Hepatocyte (in vitro differentiated cells): Measurements from ENCODE around the gene PEMT. TPM values are rescaled to one million over a fixed set of nuclear protein-coding genes. Genes with fewer than 3 reads are reported as not detected.

Experiments used
- DNase-seq: peaks from one replicate; pipeline ENCODE4 v3.0.0-alpha.2; 2016; ENCODE audit warnings: low spot score
- H2AFZ ChIP-seq: fragments of 200-600 bp; sonication (generic); 2 replicates; pipeline ENCODE4 v1.6.0; 2016; ENCODE audit warnings: antibody characterized with exemption, mild to moderate bottlenecking
- H3K27ac ChIP-seq: fragments of 200-600 bp; sonication (generic); 2 replicates; pipeline ENCODE4 v1.5.1; 2016; ENCODE audit warnings: mild to moderate bottlenecking
- H3K27me3 ChIP-seq: fragments of 200-600 bp; sonication (generic); 2 replicates; pipeline ENCODE4 v1.6.1; 2016
- H3K36me3 ChIP-seq: fragments of 200-600 bp; sonication (generic); replicated peaks from 2 replicates; pipeline ENCODE4 v1.5.1; 2016; ENCODE audit warnings: low read depth; ENCODE audit not compliant: insufficient read depth
- H3K4me1 ChIP-seq: fragments of 200-600 bp; sonication (generic); 2 replicates; pipeline ENCODE4 v1.5.1; 2016; ENCODE audit warnings: mild to moderate bottlenecking, moderate library complexity; ENCODE audit not compliant: insufficient read depth
- H3K4me2 ChIP-seq: fragments of 200-600 bp; sonication (generic); 2 replicates; pipeline ENCODE4 v1.6.0; 2016
- H3K4me3 ChIP-seq: fragments of 200-600 bp; sonication (generic); 2 replicates; pipeline ENCODE4 v1.5.1; 2016; ENCODE audit warnings: mild to moderate bottlenecking
- H3K79me2 ChIP-seq: fragments of 200-600 bp; sonication (generic); 2 replicates; pipeline ENCODE4 v1.6.0; 2017; ENCODE audit warnings: mild to moderate bottlenecking
- H3K9me2 ChIP-seq: fragments of 200-600 bp; sonication (generic); replicated peaks from 2 replicates; pipeline ENCODE4 v1.6.0; 2017; ENCODE audit warnings: mild to moderate bottlenecking; ENCODE audit not compliant: insufficient read depth
- H3K9me3 ChIP-seq: fragments of 200-600 bp; sonication (generic); 2 replicates; pipeline ENCODE4 v1.5.1; 2016; ENCODE audit warnings: low read depth, mild to moderate bottlenecking
- H4K20me1 ChIP-seq: fragments of 200-600 bp; sonication (generic); 2 replicates; pipeline ENCODE4 v1.6.0; 2016; ENCODE audit warnings: mild to moderate bottlenecking; ENCODE audit not compliant: insufficient read depth, poor library complexity, severe bottlenecking
- CTCF ChIP-seq: fragments of 200-600 bp; sonication (generic); IDR thresholded peaks from 2 replicates; pipeline ENCODE4 v1.5.1; 2016; ENCODE audit warnings: antibody characterized with exemption, mild to moderate bottlenecking; ENCODE audit not compliant: poor library complexity
- EZH2 ChIP-seq: fragments of 200-600 bp; sonication (generic); IDR thresholded peaks from 2 replicates; pipeline ENCODE4 v1.6.1; 2016; ENCODE audit warnings: antibody characterized with exemption, mild to moderate bottlenecking, borderline replicate concordance
- EZH2phosphoT487 ChIP-seq: fragments of 200-600 bp; sonication (generic); IDR thresholded peaks from one replicate; pipeline ENCODE4 v1.6.1; 2018; ENCODE audit warnings: antibody characterized with exemption, mild to moderate bottlenecking, low read depth, moderate library complexity; ENCODE audit not compliant: unreplicated experiment, severe bottlenecking
- WGBS: methylation state at CpG from one replicate; pipeline ENCODE4 v1.1.6; 2016; ENCODE audit warnings: low lambda C conversion rate; ENCODE audit errors: missing lambda C conversion rate; 5-methylcytosine and 5-hydroxymethylcytosine counted together
- polyA plus RNA-seq: library from polyadenylated mRNA; unstranded; fragments of >200 nt; fragmentation: Nextera tagmentation; extraction: Ambion mirVana; gene quantifications from 2 replicates; pipeline ENCODE4 v1.2.1, GENCODE V29; 2016
- total RNA-seq: library from RNA; depleted of rRNA; stranded (reverse); fragments of >200 nt; gene quantifications from 2 replicates; pipeline ENCODE4 v1.2.3, GENCODE V29; 2014

PEMT gene
- total and polyA plus RNA-seq, 2 experiments from 2014 or later, result 50.1 to 70.4 TPM

DNA sequence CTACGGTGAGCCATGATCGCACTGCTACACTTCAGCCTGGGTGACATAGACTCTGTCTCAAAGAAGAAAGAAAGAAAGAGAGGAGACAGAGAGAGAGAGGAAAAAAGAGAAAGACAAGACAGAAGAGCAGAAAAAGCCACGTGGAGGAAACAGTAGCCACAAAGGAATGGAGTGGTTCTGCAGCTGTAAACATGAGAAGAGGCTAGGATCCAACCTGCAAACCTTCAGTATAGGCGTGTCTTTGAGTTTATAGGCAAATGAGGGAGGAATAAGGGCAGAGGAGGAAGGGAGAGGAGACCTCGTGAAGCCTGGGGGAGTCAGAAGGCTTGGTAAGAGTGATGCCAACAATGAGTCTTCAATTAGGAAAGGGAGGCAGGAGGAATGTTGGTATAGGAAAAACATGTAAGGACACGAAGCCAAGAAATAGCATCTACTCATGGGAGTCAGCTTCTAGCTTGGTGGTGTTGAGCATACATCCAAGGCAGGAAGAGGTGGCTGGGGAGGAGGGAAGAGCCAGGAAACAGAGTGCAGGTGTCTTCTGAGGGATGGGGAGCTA, 110.8 kb downstream of the PEMT start:
- H2AFZ ChIP-seq, result no peak overlapping the region
- TF ChIP-seq EZH2, result no peak
- TF ChIP-seq EZH2phosphoT487, result no peak
- TF ChIP-seq CTCF, result no peak
- H3K36me3 ChIP-seq, result no peaks in the 10 kb centered on the region
- H3K4me3 ChIP-seq, result no peak overlapping the region
- peaks cover 86% of the 10 kb centered on the region for H3K79me2 ChIP-seq
- peaks cover 9% of the 10 kb centered on the region for H3K4me1 ChIP-seq
- no peaks in the 10 kb centered on the region for H3K27me3 ChIP-seq
- H3K9me2 ChIP-seq, result no peaks in the 10 kb centered on the region
- no peak for DNase-seq
- H3K27ac ChIP-seq, result no peak overlapping the region
- H3K4me2 ChIP-seq, result no peak overlapping the region
- H3K9me3 ChIP-seq, result no peaks in the 10 kb centered on the region
- 92% methylated on average over 6 of the region's 6 CpGs for WGBS
- H4K20me1 ChIP-seq, result peaks cover 7% of the 10 kb centered on the region

GRCh38 chr17:17479209-17479608, 112.3 kb downstream of the PEMT start:
- no peak overlapping the region for H2AFZ ChIP-seq
- H3K4me2 ChIP-seq, result peak overlapping the region; percentile 88
- H3K36me3 ChIP-seq, result no peaks in the 10 kb centered on the region
- peaks cover 72% of the 10 kb centered on the region for H3K79me2 ChIP-seq
- DNase-seq, result no peak
- no peaks in the 10 kb centered on the region for H3K9me2 ChIP-seq
- H3K4me3 ChIP-seq, result no peak overlapping the region
- H3K9me3 ChIP-seq, result no peaks in the 10 kb centered on the region
- H3K27ac ChIP-seq, result peak overlapping the region; percentile 98
- WGBS, result 97% methylated on average over 3 of the region's 3 CpGs
- H3K4me1 ChIP-seq, result peaks cover 9% of the 10 kb centered on the region
- H4K20me1 ChIP-seq, result peaks cover 7% of the 10 kb centered on the region
- no peaks in the 10 kb centered on the region for H3K27me3 ChIP-seq
- no peak for TF ChIP-seq EZH2
- TF ChIP-seq EZH2phosphoT487, result no peak
- no peak for TF ChIP-seq CTCF

DNA sequence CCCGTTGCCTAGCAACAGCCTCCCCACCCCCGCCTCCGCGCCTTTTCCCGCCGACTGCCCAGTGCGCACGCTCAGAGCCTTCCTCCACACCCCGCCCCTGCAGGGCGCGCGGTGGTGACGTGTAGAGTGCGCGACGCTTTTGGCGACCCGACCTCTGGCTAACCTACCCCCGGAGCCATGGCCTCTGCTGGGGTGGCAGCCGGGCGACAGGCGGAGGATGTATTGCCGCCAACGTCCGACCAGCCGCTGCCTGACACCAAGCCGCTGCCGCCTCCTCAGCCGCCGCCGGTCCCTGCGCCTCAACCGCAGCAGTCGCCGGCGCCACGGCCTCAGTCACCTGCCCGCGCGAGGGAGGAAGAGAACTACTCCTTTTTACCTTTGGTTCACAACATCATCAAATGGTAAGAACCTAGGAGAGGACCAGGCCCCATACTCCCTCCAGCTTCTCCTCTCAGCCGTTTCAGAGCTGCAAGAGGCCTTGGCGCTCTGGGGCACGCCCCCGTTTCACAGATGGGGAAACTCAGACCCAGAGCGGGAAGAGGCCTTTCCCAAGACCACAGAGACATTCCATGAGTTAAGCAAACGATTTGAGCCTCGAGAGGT, 114.5 kb downstream of the PEMT start, which contains the start of gene MED9:
TSS of gene MED9 (plus strand) at position 136 of the 603 bp plus-strand sequence. CDS start at position 178, 42 bp downstream.
- Histone ChIP-seq H3K4me1 (peaks cover 9% of the 10 kb centered on the region), H3K9me2 (no peaks in the 10 kb centered on the region), H3K9me3 (no peaks in the 10 kb centered on the region), H2AFZ (peak within 1 kb of the TSS; percentile 85), H3K27me3 (no peaks in the 10 kb centered on the region), H3K4me2 (peak within 1 kb of the TSS; percentile 88), H3K4me3 (peak within 1 kb of the TSS; percentile 73), H3K27ac (peak within 1 kb of the TSS; percentile 98), H3K36me3 (no peaks in the 10 kb centered on the region), H3K79me2 (peaks cover 51% of the 10 kb centered on the region), H4K20me1 (peaks cover 4% of the 10 kb centered on the region)
- under 1% methylated on average over 47 of the region's 47 CpGs for WGBS
- TF ChIP-seq EZH2, result no peak
- TF ChIP-seq CTCF, result no peak
- TF ChIP-seq EZH2phosphoT487, result no peak
- peak; percentile 96 for DNase-seq
